CD4-positive, alpha-beta T cell treated with Interleukin-12 subunit alpha and Interleukin-12 subunit beta, for 1 hour (primary cell): ENCODE measurements around the gene OMP.
"Not testable (repeated sequence)": the region's sequence is repeated elsewhere in the genome, so short reads cannot be mapped to it uniquely, and the experiment has no call there.

Experiments
- DNase-seq: peaks from one replicate; pipeline ENCODE4 v3.0.0-alpha.2; 2020

The OMP gene

GRCh38 chr11:77088236-77089003 lies 14.2 kb upstream of the OMP start:
- DNase-seq: no peak

- DNase-seq: no peak
Observed at GRCh38 chr11:77089004-77089545, 13.6 kb upstream of the OMP start.

GRCh38 chr11:77090046-77090372 lies 12.6 kb upstream of the OMP start:
- no peak for DNase-seq

- no peak for DNase-seq
Observed at GRCh38 chr11:77090373-77091111, 12.1 kb upstream of the OMP start.

- DNase-seq: peak; percentile 79
Observed at GRCh38 chr11:77091146-77091940, 11.3 kb upstream of the OMP start.

- no peak for DNase-seq
Observed at GRCh38 chr11:77092382-77092781, 10.3 kb upstream of the OMP start.

- no peak for DNase-seq
Observed at GRCh38 chr11:77093056-77093891, 9.4 kb upstream of the OMP start.

- no peak for DNase-seq
Observed at GRCh38 chr11:77093987-77094840, 8.4 kb upstream of the OMP start.

GRCh38 chr11:77094841-77095365 lies 7.7 kb upstream of the OMP start:
- no peak for DNase-seq

GRCh38 chr11:77095551-77096490 lies 6.8 kb upstream of the OMP start:
- no peak for DNase-seq

- DNase-seq: no peak
Observed at GRCh38 chr11:77096591-77097019, 6.0 kb upstream of the OMP start.

GRCh38 chr11:77097180-77097579 lies 5.5 kb upstream of the OMP start:
- not testable (repeated sequence) for DNase-seq

GRCh38 chr11:77100166-77101042 lies 2.2 kb upstream of the OMP start:
- DNase-seq: no peak

GRCh38 chr11:77101043-77101537 lies 1.6 kb upstream of the OMP start:
- no peak for DNase-seq

- DNase-seq: no peak
Observed at GRCh38 chr11:77103319-77103718, 679 bp downstream of the OMP start.

- DNase-seq: no peak
Observed at GRCh38 chr11:77104727-77105126, 2.1 kb downstream of the OMP start.

GRCh38 chr11:77106321-77106720 lies 3.7 kb downstream of the OMP start:
- DNase-seq: no peak

GRCh38 chr11:77106759-77107158 lies 4.1 kb downstream of the OMP start:
- DNase-seq: no peak

- no peak for DNase-seq
Observed at GRCh38 chr11:77107950-77108349, 5.3 kb downstream of the OMP start.
